Hepatocyte (in vitro differentiated cells): Measurements from ENCODE around the gene CHST2. TPM values are rescaled to one million over a fixed set of nuclear protein-coding genes. Genes with fewer than 3 reads are reported as not detected.
A peak's percentile ranks its signal among the peaks of the same experiment; 100 is the strongest.

Experiments
- DNase-seq: peaks from one replicate; pipeline ENCODE4 v3.0.0-alpha.2; 2016; ENCODE audit warnings: low spot score
- H2AFZ ChIP-seq: fragments of 200-600 bp; sonication (generic); 2 replicates; pipeline ENCODE4 v1.6.0; 2016; ENCODE audit warnings: antibody characterized with exemption, mild to moderate bottlenecking
- H3K27ac ChIP-seq: fragments of 200-600 bp; sonication (generic); 2 replicates; pipeline ENCODE4 v1.5.1; 2016; ENCODE audit warnings: mild to moderate bottlenecking
- H3K27me3 ChIP-seq: fragments of 200-600 bp; sonication (generic); 2 replicates; pipeline ENCODE4 v1.6.1; 2016
- H3K36me3 ChIP-seq: fragments of 200-600 bp; sonication (generic); replicated peaks from 2 replicates; pipeline ENCODE4 v1.5.1; 2016; ENCODE audit warnings: low read depth; ENCODE audit not compliant: insufficient read depth
- H3K4me1 ChIP-seq: fragments of 200-600 bp; sonication (generic); 2 replicates; pipeline ENCODE4 v1.5.1; 2016; ENCODE audit warnings: mild to moderate bottlenecking, moderate library complexity; ENCODE audit not compliant: insufficient read depth
- H3K4me2 ChIP-seq: fragments of 200-600 bp; sonication (generic); 2 replicates; pipeline ENCODE4 v1.6.0; 2016
- H3K4me3 ChIP-seq: fragments of 200-600 bp; sonication (generic); 2 replicates; pipeline ENCODE4 v1.5.1; 2016; ENCODE audit warnings: mild to moderate bottlenecking
- H3K79me2 ChIP-seq: fragments of 200-600 bp; sonication (generic); 2 replicates; pipeline ENCODE4 v1.6.0; 2017; ENCODE audit warnings: mild to moderate bottlenecking
- H3K9me2 ChIP-seq: fragments of 200-600 bp; sonication (generic); replicated peaks from 2 replicates; pipeline ENCODE4 v1.6.0; 2017; ENCODE audit warnings: mild to moderate bottlenecking; ENCODE audit not compliant: insufficient read depth
- H3K9me3 ChIP-seq: fragments of 200-600 bp; sonication (generic); 2 replicates; pipeline ENCODE4 v1.5.1; 2016; ENCODE audit warnings: low read depth, mild to moderate bottlenecking
- H4K20me1 ChIP-seq: fragments of 200-600 bp; sonication (generic); 2 replicates; pipeline ENCODE4 v1.6.0; 2016; ENCODE audit warnings: mild to moderate bottlenecking; ENCODE audit not compliant: insufficient read depth, poor library complexity, severe bottlenecking
- CTCF ChIP-seq: fragments of 200-600 bp; sonication (generic); IDR thresholded peaks from 2 replicates; pipeline ENCODE4 v1.5.1; 2016; ENCODE audit warnings: antibody characterized with exemption, mild to moderate bottlenecking; ENCODE audit not compliant: poor library complexity
- EZH2 ChIP-seq: fragments of 200-600 bp; sonication (generic); IDR thresholded peaks from 2 replicates; pipeline ENCODE4 v1.6.1; 2016; ENCODE audit warnings: antibody characterized with exemption, mild to moderate bottlenecking, borderline replicate concordance
- EZH2phosphoT487 ChIP-seq: fragments of 200-600 bp; sonication (generic); IDR thresholded peaks from one replicate; pipeline ENCODE4 v1.6.1; 2018; ENCODE audit warnings: antibody characterized with exemption, mild to moderate bottlenecking, low read depth, moderate library complexity; ENCODE audit not compliant: unreplicated experiment, severe bottlenecking
- WGBS: methylation state at CpG from one replicate; pipeline ENCODE4 v1.1.6; 2016; ENCODE audit warnings: low lambda C conversion rate; ENCODE audit errors: missing lambda C conversion rate; 5-methylcytosine and 5-hydroxymethylcytosine counted together
- polyA plus RNA-seq: library from polyadenylated mRNA; unstranded; fragments of >200 nt; fragmentation: Nextera tagmentation; extraction: Ambion mirVana; gene quantifications from 2 replicates; pipeline ENCODE4 v1.2.1, GENCODE V29; 2016
- total RNA-seq: library from RNA; depleted of rRNA; stranded (reverse); fragments of >200 nt; gene quantifications from 2 replicates; pipeline ENCODE4 v1.2.3, GENCODE V29; 2014

The CHST2 gene
- total and polyA plus RNA-seq, 2 experiments from 2014 or later: 12.2 to 16.1 TPM

GRCh38 chr3:143109861-143110260 is 9.7 kb upstream of the CHST2 start:
- no peak overlapping the region for H2AFZ ChIP-seq
- 94% methylated on average over 5 of the region's 5 CpGs for WGBS
- H3K4me2 ChIP-seq: no peak overlapping the region
- H3K9me2 ChIP-seq: no peaks in the 10 kb centered on the region
- TF ChIP-seq CTCF (no peak), EZH2 (no peak), EZH2phosphoT487 (no peak)
- H3K79me2 ChIP-seq: no peaks in the 10 kb centered on the region
- H3K36me3 ChIP-seq: no peaks in the 10 kb centered on the region
- H3K27ac ChIP-seq: no peak overlapping the region
- no peak for DNase-seq
- peaks cover 9% of the 10 kb centered on the region for H3K27me3 ChIP-seq
- no peak overlapping the region for H3K4me3 ChIP-seq
- H3K4me1 ChIP-seq: no peaks in the 10 kb centered on the region
- H4K20me1 ChIP-seq: no peaks in the 10 kb centered on the region
- H3K9me3 ChIP-seq: no peaks in the 10 kb centered on the region

- H4K20me1 ChIP-seq: no peaks in the 10 kb centered on the region
- 80% methylated on average over 5 of the region's 5 CpGs for WGBS
- H3K9me2 ChIP-seq: no peaks in the 10 kb centered on the region
- no peaks in the 10 kb centered on the region for H3K36me3 ChIP-seq
- no peaks in the 10 kb centered on the region for H3K4me1 ChIP-seq
- H3K4me3 ChIP-seq: no peak overlapping the region
- H3K79me2 ChIP-seq: no peaks in the 10 kb centered on the region
- no peak for DNase-seq
- H3K9me3 ChIP-seq: no peaks in the 10 kb centered on the region
- H3K27ac ChIP-seq: no peak overlapping the region
- TF ChIP-seq EZH2 (no peak), EZH2phosphoT487 (no peak), CTCF (no peak)
- H3K4me2 ChIP-seq: no peak overlapping the region
- H3K27me3 ChIP-seq: peaks cover 13% of the 10 kb centered on the region
- H2AFZ ChIP-seq: no peak overlapping the region
Measured at GRCh38 chr3:143110371-143110770, 9.2 kb upstream of the CHST2 start.

- H3K27ac ChIP-seq: no peak overlapping the region
- WGBS: 37% methylated on average over 13 of the region's 13 CpGs
- H3K4me2 ChIP-seq: peak overlapping the region; percentile 83
- H3K9me3 ChIP-seq: no peaks in the 10 kb centered on the region
- H2AFZ ChIP-seq: peak overlapping the region; percentile 98
- no peaks in the 10 kb centered on the region for H3K9me2 ChIP-seq
- no peaks in the 10 kb centered on the region for H3K36me3 ChIP-seq
- H3K4me3 ChIP-seq: no peak overlapping the region
- DNase-seq: no peak
- no peaks in the 10 kb centered on the region for H3K4me1 ChIP-seq
- TF ChIP-seq EZH2 (no peak), EZH2phosphoT487 (peak; percentile 20)
- peaks cover 7% of the 10 kb centered on the region for H3K79me2 ChIP-seq
- peaks cover 65% of the 10 kb centered on the region for H3K27me3 ChIP-seq
- H4K20me1 ChIP-seq: no peaks in the 10 kb centered on the region
Measured at GRCh38 chr3:143118630-143119008, 952 bp upstream of the CHST2 start.

GRCh38 chr3:143119974-143120715 is 574 bp downstream of the CHST2 start:
- WGBS: under 1% methylated on average over 62 of the region's 85 CpGs
- peak; percentile 34 for DNase-seq
- H3K36me3 ChIP-seq: no peaks in the 10 kb centered on the region
- H4K20me1 ChIP-seq: no peaks in the 10 kb centered on the region
- peak overlapping the region; percentile 74 for H2AFZ ChIP-seq
- H3K9me3 ChIP-seq: no peaks in the 10 kb centered on the region
- peaks cover 61% of the 10 kb centered on the region for H3K27me3 ChIP-seq
- H3K79me2 ChIP-seq: peaks cover 7% of the 10 kb centered on the region
- peak overlapping the region; percentile 83 for H3K4me2 ChIP-seq
- no peaks in the 10 kb centered on the region for H3K9me2 ChIP-seq
- peak overlapping the region; percentile 46 for H3K27ac ChIP-seq
- peaks cover 7% of the 10 kb centered on the region for H3K4me1 ChIP-seq
- TF ChIP-seq EZH2phosphoT487: peak; percentile 34
- peak; percentile 50 for TF ChIP-seq EZH2
- no peak for TF ChIP-seq CTCF
- peak overlapping the region; percentile 77 for H3K4me3 ChIP-seq
